Activated effector memory CD4-positive, alpha-beta T cell treated with Interleukin-2 at 50 U/mL for 16 hours (primary cell): ENCODE measurements around the gene PPP2R2C.

Experiments
- DNase-seq: peaks from one replicate; pipeline ENCODE4 v3.0.0-alpha.2; 2020

Gene PPP2R2C

GRCh38 chr4:6446538-6447451 is 25.6 kb downstream of the PPP2R2C start:
- DNase-seq, result no peak

GRCh38 chr4:6446130-6446482 is 26.3 kb downstream of the PPP2R2C start:
- DNase-seq, result no peak

- DNase-seq, result no peak
These were observed 26.8 kb downstream of the PPP2R2C start for GRCh38 chr4:6445403-6446129.

GRCh38 chr4:6444582-6444981 is 27.8 kb downstream of the PPP2R2C start:
- DNase-seq, result no peak

- DNase-seq, result no peak
These were observed 29.1 kb downstream of the PPP2R2C start for GRCh38 chr4:6443035-6444023.

GRCh38 chr4:6442555-6442954 is 29.9 kb downstream of the PPP2R2C start:
- no peak for DNase-seq

GRCh38 chr4:6441758-6442157 is 30.7 kb downstream of the PPP2R2C start:
- no peak for DNase-seq

GRCh38 chr4:6441202-6441582 is 31.2 kb downstream of the PPP2R2C start:
- no peak for DNase-seq

- no peak for DNase-seq
These were observed 31.8 kb downstream of the PPP2R2C start for GRCh38 chr4:6440506-6441201.

- no peak for DNase-seq
These were observed 33.2 kb downstream of the PPP2R2C start for GRCh38 chr4:6439120-6439762.

GRCh38 chr4:6437826-6438238 is 34.6 kb downstream of the PPP2R2C start:
- DNase-seq, result no peak

- no peak for DNase-seq
These were observed 37.4 kb downstream of the PPP2R2C start for GRCh38 chr4:6435010-6435409.

- DNase-seq, result no peak
These were observed 41.5 kb downstream of the PPP2R2C start for GRCh38 chr4:6430927-6431326.

GRCh38 chr4:6427439-6428090 is 44.8 kb downstream of the PPP2R2C start:
- no peak for DNase-seq

- DNase-seq, result no peak
These were observed 45.6 kb downstream of the PPP2R2C start for GRCh38 chr4:6426571-6427438.

- no peak for DNase-seq
These were observed 46.5 kb downstream of the PPP2R2C start for GRCh38 chr4:6425911-6426310.

- no peak for DNase-seq
These were observed 47.1 kb downstream of the PPP2R2C start for GRCh38 chr4:6425336-6425735.

GRCh38 chr4:6424425-6424824 is 48.0 kb downstream of the PPP2R2C start:
- no peak for DNase-seq

GRCh38 chr4:6423575-6423974 is 48.8 kb downstream of the PPP2R2C start:
- DNase-seq, result no peak

GRCh38 chr4:6422866-6423265 is 49.5 kb downstream of the PPP2R2C start:
- DNase-seq, result no peak
